ENCODE measurements around the gene PPTC7. TPM values are rescaled to one million over a fixed set of nuclear protein-coding genes. Genes with fewer than 3 reads are reported as not detected.

PPTC7 gene
- total RNA-seq, 2 donors from 2014 or later = 15.2 TPM

DNA sequence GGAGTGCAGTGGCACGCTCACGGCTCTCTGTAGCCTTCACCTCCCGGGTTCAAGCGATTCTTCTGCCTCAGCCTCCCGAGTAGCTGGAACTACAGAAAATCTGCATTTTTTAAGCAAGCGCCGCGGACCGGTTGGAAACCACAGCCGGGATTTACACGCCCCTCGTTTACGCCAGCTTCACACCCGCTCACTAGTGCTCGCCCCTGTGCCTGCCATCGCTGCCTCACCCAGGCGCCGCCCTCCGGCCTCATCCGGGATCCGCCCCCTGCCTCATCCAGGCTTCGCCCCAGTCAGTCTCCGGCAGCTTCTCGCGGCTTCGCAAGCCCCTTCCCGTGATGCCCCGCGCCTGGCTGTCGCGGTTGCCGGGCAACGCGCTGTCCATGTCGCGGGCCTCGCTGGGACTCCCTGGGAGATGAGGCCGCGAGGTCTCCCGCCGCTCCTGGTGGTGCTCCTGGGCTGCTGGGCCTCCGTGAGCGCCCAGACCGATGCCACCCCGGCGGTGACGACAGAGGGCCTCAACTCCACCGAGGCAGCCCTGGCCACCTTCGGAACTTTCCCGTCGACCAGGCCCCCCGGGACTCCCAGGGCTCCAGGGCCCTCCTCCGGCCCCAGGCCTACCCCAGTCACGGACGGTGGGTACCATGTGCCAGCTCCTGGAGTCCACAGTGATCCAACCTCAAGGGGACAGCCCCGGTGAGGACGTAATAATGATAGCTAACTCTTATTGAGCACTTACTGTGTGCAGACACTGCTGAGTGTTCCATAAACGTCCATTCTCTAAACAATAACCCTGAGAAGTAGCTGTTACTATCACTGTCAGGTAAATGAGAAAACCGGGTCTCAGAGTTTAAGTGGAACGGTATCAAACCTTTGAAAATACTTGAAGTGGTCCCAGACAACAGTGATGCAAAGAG, 30.9 kb upstream of the PPTC7 start, which contains the start of gene TCTN1:
TCTN1 (plus strand) TSS at position 359 of the 914 bp plus-strand sequence; CDS start at position 413, 54 bp downstream.
- Histone ChIP-seq H3K36me3 (ENCODE audit: control insufficient read depth, insufficient read depth, low read length) (no peaks in the 10 kb centered on the region), H3K27ac (ENCODE audit: low read depth, low read length) (no peak within 1 kb of the TSS), H3K9me3 (ENCODE audit: control insufficient read depth, low read length) (no peaks in the 10 kb centered on the region), H3K4me1 (ENCODE audit: control insufficient read depth, insufficient read depth, low read length) (no peaks in the 10 kb centered on the region), H3K4me3 (ENCODE audit: low read length) (peak within 1 kb of the TSS; percentile 88), H3K27me3 (ENCODE audit: control insufficient read depth, insufficient read depth, low read length, poor library complexity, severe bottlenecking) (no peaks in the 10 kb centered on the region), H3K9ac (ENCODE audit: extremely low read depth, low read length, poor library complexity, severe bottlenecking) (peak within 1 kb of the TSS; percentile 67)
- H3K27ac Mint-ChIP-seq = peak within 1 kb of the TSS; percentile 89
- H3K4me1 Mint-ChIP-seq = no peaks in the 10 kb centered on the region
- peaks cover 3% of the 10 kb centered on the region for H3K27me3 Mint-ChIP-seq (ENCODE audit: insufficient read depth)
- DNase-seq = peak; percentile 100
- no peak for TF ChIP-seq CTCF (conservative IDR thresholded peaks at IDR 0.05)
- H3K36me3 Mint-ChIP-seq (ENCODE audit: low read depth) = peaks cover 3% of the 10 kb centered on the region
- H3K9me3 Mint-ChIP-seq = no peaks in the 10 kb centered on the region
- peak within 1 kb of the TSS; percentile 77 for H3K4me3 Mint-ChIP-seq
- WGBS, 2 experiments (ENCODE audit: insufficient coverage in 1 of 2, insufficient read length in 1 of 2) = 5 to 10% methylated on average over 35 to 60 of the region's 60 CpGs

GRCh38 chr12:110613071-110613770, 30.1 kb upstream of the PPTC7 start:
- Mint-ChIP-seq H3K4me3 (peak overlapping the region; percentile 77), H3K36me3 (ENCODE audit: low read depth) (peaks cover 3% of the 10 kb centered on the region), H3K9me3 (no peaks in the 10 kb centered on the region), H3K4me1 (no peaks in the 10 kb centered on the region), H3K27ac (peak overlapping the region; percentile 89), H3K27me3 (ENCODE audit: insufficient read depth) (peaks cover 3% of the 10 kb centered on the region)
- no peaks in the 10 kb centered on the region for H3K36me3 ChIP-seq (ENCODE audit: control insufficient read depth, insufficient read depth, low read length)
- no peaks in the 10 kb centered on the region for H3K27me3 ChIP-seq (ENCODE audit: control insufficient read depth, insufficient read depth, low read length, poor library complexity, severe bottlenecking)
- no peak for DNase-seq
- peak overlapping the region; percentile 88 for H3K4me3 ChIP-seq (ENCODE audit: low read length)
- H3K27ac ChIP-seq (ENCODE audit: low read depth, low read length) = no peak overlapping the region
- H3K9me3 ChIP-seq (ENCODE audit: control insufficient read depth, low read length) = no peaks in the 10 kb centered on the region
- no peak for TF ChIP-seq CTCF (conservative IDR thresholded peaks at IDR 0.05)
- WGBS, 2 experiments (ENCODE audit: insufficient coverage in 1 of 2, insufficient read length in 1 of 2) = 76 to 87% methylated on average over 15 to 22 of the region's 23 CpGs
- H3K4me1 ChIP-seq (ENCODE audit: control insufficient read depth, insufficient read depth, low read length) = no peaks in the 10 kb centered on the region
- H3K9ac ChIP-seq (ENCODE audit: extremely low read depth, low read length, poor library complexity, severe bottlenecking) = peak overlapping the region; percentile 66

- Histone ChIP-seq H3K9ac (ENCODE audit: extremely low read depth, low read length, poor library complexity, severe bottlenecking) (no peak overlapping the region), H3K27ac (ENCODE audit: low read depth, low read length) (no peak overlapping the region), H3K27me3 (ENCODE audit: control insufficient read depth, insufficient read depth, low read length, poor library complexity, severe bottlenecking) (no peaks in the 10 kb centered on the region), H3K9me3 (ENCODE audit: control insufficient read depth, low read length) (no peaks in the 10 kb centered on the region), H3K4me3 (ENCODE audit: low read length) (no peak overlapping the region), H3K36me3 (ENCODE audit: control insufficient read depth, insufficient read depth, low read length) (no peaks in the 10 kb centered on the region), H3K4me1 (ENCODE audit: control insufficient read depth, insufficient read depth, low read length) (no peaks in the 10 kb centered on the region)
- Mint-ChIP-seq H3K36me3 (ENCODE audit: low read depth) (no peaks in the 10 kb centered on the region), H3K27ac (no peak overlapping the region), H3K27me3 (ENCODE audit: insufficient read depth) (no peaks in the 10 kb centered on the region), H3K4me3 (no peak overlapping the region), H3K4me1 (no peaks in the 10 kb centered on the region), H3K9me3 (no peaks in the 10 kb centered on the region)
- TF ChIP-seq CTCF (conservative IDR thresholded peaks at IDR 0.05) = no peak
- no peak for DNase-seq
- 95 to 97% methylated on average over 7 to 8 of the region's 8 CpGs for WGBS, 2 experiments (ENCODE audit: insufficient coverage in 1 of 2, insufficient read length in 1 of 2)
Measured at GRCh38 chr12:110606253-110606611, 23.1 kb upstream of the PPTC7 start.
